HEK293 (cell line): Measurements from ENCODE around the gene PGBD5.

Source experiments
- HOXC10 ChIP-seq: sonication (generic); formaldehyde crosslinking; IDR thresholded peaks from 2 replicates; pipeline ENCODE4 v1.8.1; 2023; ENCODE audit warnings: mild to moderate bottlenecking, missing genetic modification reagents
- KLF16 ChIP-seq: fragments of 450-650 bp; formaldehyde crosslinking; IDR thresholded peaks from 2 replicates; pipeline ENCODE4 v1.5.1; 2017; ENCODE audit warnings: missing biosample characterization, missing genetic modification characterization
- KLF8 ChIP-seq: fragments of 450-650 bp; formaldehyde crosslinking; IDR thresholded peaks from 2 replicates; pipeline ENCODE4 v1.5.1; 2016; ENCODE audit warnings: missing biosample characterization, missing genetic modification characterization
- OSR2 ChIP-seq: fragments of 450-650 bp; formaldehyde crosslinking; IDR thresholded peaks from 2 replicates; pipeline ENCODE4 v1.5.1; 2016; ENCODE audit warnings: missing biosample characterization, missing genetic modification characterization
- TRIM28 ChIP-seq: IDR thresholded peaks from 2 replicates; pipeline ENCODE4 v1.6.1; 2011; ENCODE audit warnings: low read length, control low read depth, borderline replicate concordance
- YY1 ChIP-seq: fragments of 450-650 bp; formaldehyde crosslinking; IDR thresholded peaks from 2 replicates; pipeline ENCODE4 v1.5.1; 2018; ENCODE audit warnings: missing biosample characterization, missing genetic modification characterization
- ZBTB1 ChIP-seq: fragments of 450-650 bp; formaldehyde crosslinking; IDR thresholded peaks from 2 replicates; pipeline ENCODE4 v1.5.1; 2016; ENCODE audit warnings: missing biosample characterization, missing genetic modification characterization
- ZBTB7A ChIP-seq: fragments of 450-650 bp; formaldehyde crosslinking; IDR thresholded peaks from 2 replicates; pipeline ENCODE4 v1.5.1; 2016; ENCODE audit warnings: low read depth, missing biosample characterization, missing genetic modification characterization
- ZFP41 ChIP-seq: fragments of 450-650 bp; formaldehyde crosslinking; IDR thresholded peaks from 2 replicates; pipeline ENCODE4 v1.5.1; 2016; ENCODE audit warnings: missing biosample characterization, missing genetic modification characterization, borderline replicate concordance
- ZNF138 ChIP-seq: fragments of 450-650 bp; formaldehyde crosslinking; IDR thresholded peaks from 2 replicates; pipeline ENCODE4 v1.5.1; 2016; ENCODE audit warnings: missing biosample characterization, missing genetic modification characterization, borderline replicate concordance
- ZNF146 ChIP-seq: fragments of 450-650 bp; formaldehyde crosslinking; IDR thresholded peaks from 2 replicates; pipeline ENCODE4 v1.5.1; 2016; ENCODE audit warnings: missing biosample characterization, missing genetic modification characterization
- ZNF175 ChIP-seq: fragments of 450-650 bp; formaldehyde crosslinking; IDR thresholded peaks from 2 replicates; pipeline ENCODE4 v1.5.1; 2016; ENCODE audit warnings: missing biosample characterization, missing genetic modification characterization
- ZNF223 ChIP-seq: fragments of 450-650 bp; formaldehyde crosslinking; IDR thresholded peaks from 2 replicates; pipeline ENCODE4 v1.5.1; 2016; ENCODE audit warnings: missing biosample characterization, missing genetic modification characterization
- ZNF335 ChIP-seq: fragments of 450-650 bp; formaldehyde crosslinking; conservative IDR thresholded peaks from 2 replicates; pipeline ENCODE4 v1.5.1; 2016; ENCODE audit warnings: missing biosample characterization, missing genetic modification characterization
- ZNF350 ChIP-seq: fragments of 450-650 bp; formaldehyde crosslinking; IDR thresholded peaks from 2 replicates; pipeline ENCODE4 v1.5.0; 2017; ENCODE audit warnings: missing biosample characterization, mild to moderate bottlenecking, missing genetic modification characterization
- ZNF366 ChIP-seq: fragments of 450-650 bp; formaldehyde crosslinking; conservative IDR thresholded peaks from 2 replicates; pipeline ENCODE4 v1.5.1; 2016; ENCODE audit warnings: missing biosample characterization, missing genetic modification characterization
- ZNF433 ChIP-seq: fragments of 450-650 bp; formaldehyde crosslinking; IDR thresholded peaks from 2 replicates; pipeline ENCODE4 v1.5.1; 2016; ENCODE audit warnings: missing biosample characterization, missing genetic modification characterization, low read depth
- ZNF549 ChIP-seq: fragments of 450-650 bp; IDR thresholded peaks from 2 replicates; pipeline ENCODE4 v1.5.1; 2018; ENCODE audit warnings: missing biosample characterization, missing genetic modification characterization, mild to moderate bottlenecking, inconsistent platforms, moderate library complexity
- ZNF561 ChIP-seq: fragments of 450-650 bp; IDR thresholded peaks from 2 replicates; pipeline ENCODE4 v1.5.1; 2018; ENCODE audit warnings: missing biosample characterization, missing genetic modification characterization, borderline replicate concordance
- ZNF600 ChIP-seq: fragments of 450-650 bp; formaldehyde crosslinking; IDR thresholded peaks from 2 replicates; pipeline ENCODE4 v1.5.1; 2016; ENCODE audit warnings: missing biosample characterization, missing genetic modification characterization
- ZNF621 ChIP-seq: fragments of 450-650 bp; formaldehyde crosslinking; IDR thresholded peaks from 2 replicates; pipeline ENCODE4 v1.5.1; 2017; ENCODE audit warnings: missing biosample characterization, missing genetic modification characterization
- ZNF664 ChIP-seq: fragments of 450-650 bp; formaldehyde crosslinking; IDR thresholded peaks from 2 replicates; pipeline ENCODE4 v1.5.1; 2016; ENCODE audit warnings: missing biosample characterization, missing genetic modification characterization
- ZNF677 ChIP-seq: fragments of 450-650 bp; IDR thresholded peaks from 2 replicates; pipeline ENCODE4 v1.5.0; 2018; ENCODE audit warnings: missing biosample characterization, mild to moderate bottlenecking, missing genetic modification characterization, moderate library complexity
- ZNF76 ChIP-seq: fragments of 450-650 bp; formaldehyde crosslinking; IDR thresholded peaks from 2 replicates; pipeline ENCODE4; 2016; ENCODE audit warnings: low read depth, missing biosample characterization, missing genetic modification characterization, borderline replicate concordance
- ZNF785 ChIP-seq: fragments of 450-650 bp; formaldehyde crosslinking; IDR thresholded peaks from 2 replicates; pipeline ENCODE4 v1.5.1; 2016; ENCODE audit warnings: missing biosample characterization, missing genetic modification characterization
- ZSCAN30 ChIP-seq: fragments of 450-650 bp; IDR thresholded peaks from 2 replicates; pipeline ENCODE4 v1.5.1; 2018; ENCODE audit warnings: missing biosample characterization, mild to moderate bottlenecking, missing genetic modification characterization, moderate library complexity
- TF ChIP-seq, protein P1 (sequence below): fragments of 450-650 bp; formaldehyde crosslinking; IDR thresholded peaks from 2 replicates; pipeline ENCODE4 v1.5.1; 2016; ENCODE audit warnings: missing biosample characterization, missing genetic modification characterization
- TF ChIP-seq, protein P2 (sequence below): sonication (generic); formaldehyde crosslinking; IDR thresholded peaks from 2 replicates; pipeline ENCODE4 v1.8.1; 2022; ENCODE audit warnings: mild to moderate bottlenecking, moderate library complexity, missing genetic modification reagents
- TF ChIP-seq, protein P3 (sequence below): fragments of 450-650 bp; formaldehyde crosslinking; IDR thresholded peaks from 2 replicates; pipeline ENCODE4 v1.5.1; 2017; ENCODE audit warnings: missing biosample characterization, missing genetic modification characterization
- TF ChIP-seq, protein P4 (sequence below): fragments of 450-650 bp; formaldehyde crosslinking; IDR thresholded peaks from 2 replicates; pipeline ENCODE4 v1.5.1; 2016; ENCODE audit warnings: missing biosample characterization, missing genetic modification characterization, borderline replicate concordance
- TF ChIP-seq, protein P5 (sequence below): fragments of 450-650 bp; IDR thresholded peaks from 2 replicates; pipeline ENCODE4 v1.5.1; 2018; ENCODE audit warnings: missing biosample characterization, missing genetic modification characterization
- TF ChIP-seq, protein P6 (sequence below): fragments of 450-650 bp; formaldehyde crosslinking; IDR thresholded peaks from 2 replicates; pipeline ENCODE4 v1.5.1; 2016; ENCODE audit warnings: missing biosample characterization, missing genetic modification characterization

The PGBD5 gene

DNA sequence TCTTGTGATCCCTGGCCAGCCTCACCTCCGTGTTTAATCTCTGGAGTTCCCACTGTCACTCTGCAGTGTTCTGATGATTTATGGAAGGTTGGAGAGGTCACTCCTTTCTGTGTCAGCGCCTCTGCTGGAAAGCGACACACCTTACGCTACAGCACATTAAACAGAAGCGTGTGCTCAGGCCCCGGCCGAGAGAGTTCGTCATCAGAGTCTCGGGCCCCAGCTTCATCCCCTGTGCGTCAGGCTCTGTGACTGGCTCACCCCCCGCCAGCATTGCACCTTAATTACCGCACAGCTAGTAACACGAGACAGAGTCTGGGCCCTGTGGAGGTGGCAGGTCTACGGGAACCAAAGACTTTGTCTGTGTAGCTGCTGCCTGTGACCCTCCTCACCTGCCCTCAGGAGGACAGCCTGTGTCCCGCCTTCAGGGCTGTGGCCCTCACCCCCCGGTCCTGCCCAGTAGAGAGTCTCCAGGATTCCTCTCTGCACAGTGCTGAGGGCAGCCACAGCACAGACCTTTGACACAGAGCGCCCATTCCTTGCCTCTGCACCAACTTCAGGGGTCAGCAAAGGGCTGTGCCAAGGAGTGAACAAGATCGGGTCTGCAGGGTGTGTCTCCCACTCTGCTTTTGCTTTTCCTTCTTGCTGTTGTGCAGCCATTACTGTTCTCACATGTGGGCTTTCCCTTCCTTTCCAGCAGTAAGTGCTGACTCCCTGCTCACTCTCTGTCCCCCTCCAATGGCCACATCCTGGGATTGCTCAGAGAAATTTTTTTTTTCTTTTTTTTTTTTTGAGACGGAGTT lies 157.6 kb downstream of the PGBD5 start (continued):
- TF ChIP-seq, protein P1, sequence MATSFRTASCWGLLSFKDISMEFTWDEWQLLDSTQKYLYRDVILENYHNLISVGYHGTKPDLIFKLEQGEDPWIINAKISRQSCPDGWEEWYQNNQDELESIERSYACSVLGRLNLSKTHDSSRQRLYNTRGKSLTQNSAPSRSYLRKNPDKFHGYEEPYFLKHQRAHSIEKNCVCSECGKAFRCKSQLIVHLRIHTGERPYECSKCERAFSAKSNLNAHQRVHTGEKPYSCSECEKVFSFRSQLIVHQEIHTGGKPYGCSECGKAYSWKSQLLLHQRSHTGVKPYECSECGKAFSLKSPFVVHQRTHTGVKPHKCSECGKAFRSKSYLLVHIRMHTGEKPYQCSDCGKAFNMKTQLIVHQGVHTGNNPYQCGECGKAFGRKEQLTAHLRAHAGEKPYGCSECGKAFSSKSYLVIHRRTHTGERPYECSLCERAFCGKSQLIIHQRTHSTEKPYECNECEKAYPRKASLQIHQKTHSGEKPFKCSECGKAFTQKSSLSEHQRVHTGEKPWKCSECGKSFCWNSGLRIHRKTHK (tag by site-specific recombination), result no peak
- TF ChIP-seq ZNF350 (tag by site-specific recombination) (no peak), ZSCAN30 (no peak), ZNF549 (no peak), YY1 (tag by site-specific recombination) (peak; percentile 61; the same call in 1 of the 2 replicates), OSR2 (tag by site-specific recombination) (peak; percentile 39; the same call in 1 of the 2 replicates), HOXC10 (no peak), ZNF433 (no peak), TRIM28 (peak; percentile 95; the same call in 1 of the 2 replicates), ZNF621 (no peak), ZNF138 (tag by site-specific recombination) (no peak), ZNF785 (tag by site-specific recombination) (no peak), KLF8 (tag by site-specific recombination) (no peak), ZNF677 (tag by site-specific recombination) (no peak), ZNF223 (no peak), ZNF175 (no peak), KLF16 (tag by site-specific recombination) (no peak), ZNF146 (tag by site-specific recombination) (no peak), ZFP41 (tag by site-specific recombination) (no peak), ZNF366 (tag by site-specific recombination) (no peak), ZNF561 (no peak), ZNF76 (tag by site-specific recombination) (no peak), ZBTB7A (tag by site-specific recombination) (no peak), ZNF335 (tag by site-specific recombination) (no peak), ZNF664 (tag by site-specific recombination) (no peak), ZBTB1 (tag by site-specific recombination) (no peak), ZNF600 (tag by site-specific recombination) (peak; percentile 65; the same call in 1 of the 2 replicates)
- TF ChIP-seq, protein P2, sequence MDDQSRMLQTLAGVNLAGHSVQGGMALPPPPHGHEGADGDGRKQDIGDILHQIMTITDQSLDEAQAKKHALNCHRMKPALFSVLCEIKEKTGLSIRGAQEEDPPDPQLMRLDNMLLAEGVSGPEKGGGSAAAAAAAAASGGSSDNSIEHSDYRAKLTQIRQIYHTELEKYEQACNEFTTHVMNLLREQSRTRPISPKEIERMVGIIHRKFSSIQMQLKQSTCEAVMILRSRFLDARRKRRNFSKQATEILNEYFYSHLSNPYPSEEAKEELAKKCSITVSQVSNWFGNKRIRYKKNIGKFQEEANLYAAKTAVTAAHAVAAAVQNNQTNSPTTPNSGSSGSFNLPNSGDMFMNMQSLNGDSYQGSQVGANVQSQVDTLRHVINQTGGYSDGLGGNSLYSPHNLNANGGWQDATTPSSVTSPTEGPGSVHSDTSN (CRISPR knock-in tag), result no peak
- TF ChIP-seq, protein P3, sequence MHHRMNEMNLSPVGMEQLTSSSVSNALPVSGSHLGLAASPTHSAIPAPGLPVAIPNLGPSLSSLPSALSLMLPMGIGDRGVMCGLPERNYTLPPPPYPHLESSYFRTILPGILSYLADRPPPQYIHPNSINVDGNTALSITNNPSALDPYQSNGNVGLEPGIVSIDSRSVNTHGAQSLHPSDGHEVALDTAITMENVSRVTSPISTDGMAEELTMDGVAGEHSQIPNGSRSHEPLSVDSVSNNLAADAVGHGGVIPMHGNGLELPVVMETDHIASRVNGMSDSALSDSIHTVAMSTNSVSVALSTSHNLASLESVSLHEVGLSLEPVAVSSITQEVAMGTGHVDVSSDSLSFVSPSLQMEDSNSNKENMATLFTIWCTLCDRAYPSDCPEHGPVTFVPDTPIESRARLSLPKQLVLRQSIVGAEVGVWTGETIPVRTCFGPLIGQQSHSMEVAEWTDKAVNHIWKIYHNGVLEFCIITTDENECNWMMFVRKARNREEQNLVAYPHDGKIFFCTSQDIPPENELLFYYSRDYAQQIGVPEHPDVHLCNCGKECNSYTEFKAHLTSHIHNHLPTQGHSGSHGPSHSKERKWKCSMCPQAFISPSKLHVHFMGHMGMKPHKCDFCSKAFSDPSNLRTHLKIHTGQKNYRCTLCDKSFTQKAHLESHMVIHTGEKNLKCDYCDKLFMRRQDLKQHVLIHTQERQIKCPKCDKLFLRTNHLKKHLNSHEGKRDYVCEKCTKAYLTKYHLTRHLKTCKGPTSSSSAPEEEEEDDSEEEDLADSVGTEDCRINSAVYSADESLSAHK (tag by site-specific recombination), result no peak
- TF ChIP-seq, protein P4, sequence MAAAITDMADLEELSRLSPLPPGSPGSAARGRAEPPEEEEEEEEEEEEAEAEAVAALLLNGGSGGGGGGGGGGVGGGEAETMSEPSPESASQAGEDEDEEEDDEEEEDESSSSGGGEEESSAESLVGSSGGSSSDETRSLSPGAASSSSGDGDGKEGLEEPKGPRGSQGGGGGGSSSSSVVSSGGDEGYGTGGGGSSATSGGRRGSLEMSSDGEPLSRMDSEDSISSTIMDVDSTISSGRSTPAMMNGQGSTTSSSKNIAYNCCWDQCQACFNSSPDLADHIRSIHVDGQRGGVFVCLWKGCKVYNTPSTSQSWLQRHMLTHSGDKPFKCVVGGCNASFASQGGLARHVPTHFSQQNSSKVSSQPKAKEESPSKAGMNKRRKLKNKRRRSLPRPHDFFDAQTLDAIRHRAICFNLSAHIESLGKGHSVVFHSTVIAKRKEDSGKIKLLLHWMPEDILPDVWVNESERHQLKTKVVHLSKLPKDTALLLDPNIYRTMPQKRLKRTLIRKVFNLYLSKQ, result no peak
- TF ChIP-seq, protein P5, sequence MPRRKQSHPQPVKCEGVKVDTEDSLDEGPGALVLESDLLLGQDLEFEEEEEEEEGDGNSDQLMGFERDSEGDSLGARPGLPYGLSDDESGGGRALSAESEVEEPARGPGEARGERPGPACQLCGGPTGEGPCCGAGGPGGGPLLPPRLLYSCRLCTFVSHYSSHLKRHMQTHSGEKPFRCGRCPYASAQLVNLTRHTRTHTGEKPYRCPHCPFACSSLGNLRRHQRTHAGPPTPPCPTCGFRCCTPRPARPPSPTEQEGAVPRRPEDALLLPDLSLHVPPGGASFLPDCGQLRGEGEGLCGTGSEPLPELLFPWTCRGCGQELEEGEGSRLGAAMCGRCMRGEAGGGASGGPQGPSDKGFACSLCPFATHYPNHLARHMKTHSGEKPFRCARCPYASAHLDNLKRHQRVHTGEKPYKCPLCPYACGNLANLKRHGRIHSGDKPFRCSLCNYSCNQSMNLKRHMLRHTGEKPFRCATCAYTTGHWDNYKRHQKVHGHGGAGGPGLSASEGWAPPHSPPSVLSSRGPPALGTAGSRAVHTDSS (tag by site-specific recombination), result no peak
- TF ChIP-seq, protein P6, sequence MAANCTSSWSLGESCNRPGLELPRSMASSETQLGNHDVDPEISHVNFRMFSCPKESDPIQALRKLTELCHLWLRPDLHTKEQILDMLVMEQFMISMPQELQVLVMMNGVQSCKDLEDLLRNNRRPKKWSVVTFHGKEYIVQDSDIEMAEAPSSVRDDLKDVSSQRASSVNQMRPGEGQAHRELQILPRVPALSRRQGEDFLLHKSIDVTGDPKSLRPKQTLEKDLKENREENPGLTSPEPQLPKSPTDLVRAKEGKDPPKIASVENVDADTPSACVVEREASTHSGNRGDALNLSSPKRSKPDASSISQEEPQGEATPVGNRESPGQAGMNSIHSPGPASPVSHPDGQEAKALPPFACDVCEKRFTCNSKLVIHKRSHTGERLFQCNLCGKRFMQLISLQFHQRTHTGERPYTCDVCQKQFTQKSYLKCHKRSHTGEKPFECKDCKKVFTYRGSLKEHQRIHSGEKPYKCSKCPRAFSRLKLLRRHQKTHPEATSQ, result no peak
